ENCODE measurements around the gene SNRK. TPM values are rescaled to one million over a fixed set of nuclear protein-coding genes. Genes with fewer than 3 reads are reported as not detected.

Gene SNRK
- total RNA-seq, 1 experiment from 2014 or later, result 7.3 TPM

- TF ChIP-seq EZH2 (IDR thresholded peaks at IDR 0.05; ENCODE audit: borderline replicate concordance, low read depth, low read length, poor library complexity, severe bottlenecking), result no peak
- TF ChIP-seq CTCF (conservative IDR thresholded peaks at IDR 0.05; ENCODE audit: low read depth, low read length), result no peak
- POLR2A ChIA-PET (ENCODE audit: low non-redundant PET), result no interaction called here
- no peak for DNase-seq (ENCODE audit: low spot score)
- Histone ChIP-seq H3K36me3 (ENCODE audit: insufficient read depth, low read length, poor library complexity, severe bottlenecking) (no peaks in the 10 kb centered on the region), H3K9me3 (ENCODE audit: low read depth, low read length, poor library complexity, severe bottlenecking) (no peaks in the 10 kb centered on the region), H3K4me3 (ENCODE audit: low read depth, low read length, poor library complexity, severe bottlenecking) (no peak overlapping the region), H3K4me1 (ENCODE audit: insufficient read depth, low read length, poor library complexity, severe bottlenecking) (no peaks in the 10 kb centered on the region), H3K27me3 (replicated peaks; ENCODE audit: insufficient read depth, low read depth, low read length, poor library complexity) (no peaks in the 10 kb centered on the region), H3K27ac (ENCODE audit: low read depth, low read length, poor library complexity, severe bottlenecking) (no peak overlapping the region)
- CTCF ChIA-PET, result no interaction called here
- intact Hi-C loops (cut with micrococcal nuclease; ENCODE audit: unreplicated experiment), result no loop called here
- no TSS peak for BruUV-seq (replicated peaks)
These were observed 62.0 kb downstream of the SNRK start for GRCh38 chr3:43348350-43348749.

- H3K9me3 ChIP-seq (ENCODE audit: low read depth, low read length, poor library complexity, severe bottlenecking), result no peaks in the 10 kb centered on the region
- CTCF ChIA-PET, result no interaction called here
- POLR2A ChIA-PET (ENCODE audit: low non-redundant PET), result no interaction called here
- no peak overlapping the region for H3K27ac ChIP-seq (ENCODE audit: low read depth, low read length, poor library complexity, severe bottlenecking)
- no peak overlapping the region for H3K4me3 ChIP-seq (ENCODE audit: low read depth, low read length, poor library complexity, severe bottlenecking)
- BruUV-seq (replicated peaks), result no TSS peak
- TF ChIP-seq CTCF (conservative IDR thresholded peaks at IDR 0.05; ENCODE audit: low read depth, low read length) (no peak), EZH2 (IDR thresholded peaks at IDR 0.05; ENCODE audit: borderline replicate concordance, low read depth, low read length, poor library complexity, severe bottlenecking) (no peak)
- no peaks in the 10 kb centered on the region for H3K27me3 ChIP-seq (replicated peaks; ENCODE audit: insufficient read depth, low read depth, low read length, poor library complexity)
- H3K4me1 ChIP-seq (ENCODE audit: insufficient read depth, low read length, poor library complexity, severe bottlenecking), result no peaks in the 10 kb centered on the region
- DNase-seq (ENCODE audit: low spot score), result no peak
- intact Hi-C loops (cut with micrococcal nuclease; ENCODE audit: unreplicated experiment), result no loop called here
- H3K36me3 ChIP-seq (ENCODE audit: insufficient read depth, low read length, poor library complexity, severe bottlenecking), result no peaks in the 10 kb centered on the region
These were observed 62.7 kb downstream of the SNRK start for GRCh38 chr3:43348852-43349574.

DNA sequence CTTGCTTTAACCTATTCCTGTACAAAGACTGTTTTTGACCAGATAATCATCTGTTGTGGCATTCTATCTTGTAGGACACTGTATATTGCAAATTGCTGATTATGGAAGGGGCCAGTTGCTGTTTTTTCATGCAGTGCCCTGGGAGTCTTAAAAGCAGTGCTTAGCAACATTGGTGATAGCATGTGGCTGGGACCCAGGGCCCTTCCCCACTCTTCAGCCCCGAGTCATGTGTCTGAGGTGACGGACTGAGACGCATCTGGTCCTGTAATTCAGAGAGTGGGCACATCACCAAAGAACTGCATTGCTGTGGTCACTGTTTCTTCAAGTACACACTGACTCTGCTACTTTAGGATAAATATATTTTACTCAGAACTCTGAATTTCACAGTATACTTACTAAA is 63.4 kb downstream of the SNRK start:
- ChIA-PET CTCF (no interaction called here), POLR2A (ENCODE audit: low non-redundant PET) (no interaction called here)
- no peaks in the 10 kb centered on the region for H3K36me3 ChIP-seq (ENCODE audit: insufficient read depth, low read length, poor library complexity, severe bottlenecking)
- TF ChIP-seq CTCF (conservative IDR thresholded peaks at IDR 0.05; ENCODE audit: low read depth, low read length) (no peak), EZH2 (IDR thresholded peaks at IDR 0.05; ENCODE audit: borderline replicate concordance, low read depth, low read length, poor library complexity, severe bottlenecking) (no peak)
- no peak overlapping the region for H3K27ac ChIP-seq (ENCODE audit: low read depth, low read length, poor library complexity, severe bottlenecking)
- BruUV-seq (replicated peaks), result no TSS peak
- no peaks in the 10 kb centered on the region for H3K27me3 ChIP-seq (replicated peaks; ENCODE audit: insufficient read depth, low read depth, low read length, poor library complexity)
- DNase-seq (ENCODE audit: low spot score), result no peak
- no peaks in the 10 kb centered on the region for H3K4me1 ChIP-seq (ENCODE audit: insufficient read depth, low read length, poor library complexity, severe bottlenecking)
- intact Hi-C loops (cut with micrococcal nuclease; ENCODE audit: unreplicated experiment), result no loop called here
- no peak overlapping the region for H3K4me3 ChIP-seq (ENCODE audit: low read depth, low read length, poor library complexity, severe bottlenecking)
- H3K9me3 ChIP-seq (ENCODE audit: low read depth, low read length, poor library complexity, severe bottlenecking), result no peaks in the 10 kb centered on the region

Data from A673 (cell line).